Measurements from ENCODE around the gene RPH3AL. TPM values are rescaled to one million over a fixed set of nuclear protein-coding genes. Genes with fewer than 3 reads are reported as not detected.

The RPH3AL gene
- polyA plus RNA-seq, 1 donor from 2014 or later = 0.87 TPM

DNA sequence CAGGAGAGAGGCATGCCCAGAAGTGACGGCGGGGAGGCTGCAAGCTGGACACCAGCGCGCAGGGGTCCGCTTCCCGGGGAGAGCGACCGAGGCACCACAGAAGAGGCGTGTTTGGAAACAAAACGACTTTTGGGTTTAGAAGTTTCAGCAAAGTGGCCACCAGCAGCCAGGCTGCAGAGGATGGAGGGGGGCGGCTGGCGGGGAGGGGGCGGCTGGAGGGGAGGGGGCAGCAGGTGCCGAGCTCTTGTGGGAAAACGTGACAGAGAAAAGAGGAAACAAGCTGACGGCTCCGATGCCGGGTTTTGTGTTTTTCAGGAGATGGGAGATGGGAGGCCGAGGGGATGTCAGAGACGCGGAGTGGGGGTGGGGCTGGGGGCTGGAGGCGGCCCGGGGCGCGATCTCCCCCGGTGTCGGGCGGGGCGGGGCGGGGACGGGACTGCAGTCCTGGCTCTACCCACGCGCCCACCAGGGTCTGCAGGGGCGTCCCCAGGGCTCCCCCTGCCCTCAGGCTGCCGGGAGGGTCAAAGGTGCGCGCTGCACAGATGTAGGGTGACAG lies 32.1 kb upstream of the RPH3AL start:
- Histone ChIP-seq H2AFZ (ENCODE audit: low read depth, low read length) (no peak overlapping the region), H3K9me2 (ENCODE audit: insufficient read depth, low read length) (no peaks in the 10 kb centered on the region), H3K4me2 (ENCODE audit: low read length) (no peak overlapping the region), H3K4me3 (ENCODE audit: low read length) (peak overlapping the region; percentile 58), H3K36me3 (ENCODE audit: insufficient read depth, low read length) (no peaks in the 10 kb centered on the region), H3K27me3 (ENCODE audit: insufficient read depth, low read depth, low read length) (no peaks in the 10 kb centered on the region), H3K27ac (ENCODE audit: low read length) (peak overlapping the region; percentile 97), H4K20me1 (ENCODE audit: insufficient read depth) (no peaks in the 10 kb centered on the region), H3K79me2 (replicated peaks; ENCODE audit: insufficient read depth, low read length) (no peaks in the 10 kb centered on the region), H3K9me3 (ENCODE audit: low read length) (no peaks in the 10 kb centered on the region), H3K9ac (ENCODE audit: low read length) (peak overlapping the region; percentile 74), H3F3A (ENCODE audit: insufficient read depth, low read length, poor library complexity, severe bottlenecking) (peaks cover 9% of the 10 kb centered on the region)
- no peak for TF ChIP-seq RAD21 (conservative IDR thresholded peaks at IDR 0.05)
- TF ChIP-seq EP300 (conservative IDR thresholded peaks at IDR 0.05; ENCODE audit: poor library complexity, severe bottlenecking) = no peak
- TF ChIP-seq, protein P1, sequence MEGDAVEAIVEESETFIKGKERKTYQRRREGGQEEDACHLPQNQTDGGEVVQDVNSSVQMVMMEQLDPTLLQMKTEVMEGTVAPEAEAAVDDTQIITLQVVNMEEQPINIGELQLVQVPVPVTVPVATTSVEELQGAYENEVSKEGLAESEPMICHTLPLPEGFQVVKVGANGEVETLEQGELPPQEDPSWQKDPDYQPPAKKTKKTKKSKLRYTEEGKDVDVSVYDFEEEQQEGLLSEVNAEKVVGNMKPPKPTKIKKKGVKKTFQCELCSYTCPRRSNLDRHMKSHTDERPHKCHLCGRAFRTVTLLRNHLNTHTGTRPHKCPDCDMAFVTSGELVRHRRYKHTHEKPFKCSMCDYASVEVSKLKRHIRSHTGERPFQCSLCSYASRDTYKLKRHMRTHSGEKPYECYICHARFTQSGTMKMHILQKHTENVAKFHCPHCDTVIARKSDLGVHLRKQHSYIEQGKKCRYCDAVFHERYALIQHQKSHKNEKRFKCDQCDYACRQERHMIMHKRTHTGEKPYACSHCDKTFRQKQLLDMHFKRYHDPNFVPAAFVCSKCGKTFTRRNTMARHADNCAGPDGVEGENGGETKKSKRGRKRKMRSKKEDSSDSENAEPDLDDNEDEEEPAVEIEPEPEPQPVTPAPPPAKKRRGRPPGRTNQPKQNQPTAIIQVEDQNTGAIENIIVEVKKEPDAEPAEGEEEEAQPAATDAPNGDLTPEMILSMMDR (IDR thresholded peaks at IDR 0.05; ENCODE audit: poor library complexity, severe bottlenecking) = no peak
- TF ChIP-seq, protein P2, sequence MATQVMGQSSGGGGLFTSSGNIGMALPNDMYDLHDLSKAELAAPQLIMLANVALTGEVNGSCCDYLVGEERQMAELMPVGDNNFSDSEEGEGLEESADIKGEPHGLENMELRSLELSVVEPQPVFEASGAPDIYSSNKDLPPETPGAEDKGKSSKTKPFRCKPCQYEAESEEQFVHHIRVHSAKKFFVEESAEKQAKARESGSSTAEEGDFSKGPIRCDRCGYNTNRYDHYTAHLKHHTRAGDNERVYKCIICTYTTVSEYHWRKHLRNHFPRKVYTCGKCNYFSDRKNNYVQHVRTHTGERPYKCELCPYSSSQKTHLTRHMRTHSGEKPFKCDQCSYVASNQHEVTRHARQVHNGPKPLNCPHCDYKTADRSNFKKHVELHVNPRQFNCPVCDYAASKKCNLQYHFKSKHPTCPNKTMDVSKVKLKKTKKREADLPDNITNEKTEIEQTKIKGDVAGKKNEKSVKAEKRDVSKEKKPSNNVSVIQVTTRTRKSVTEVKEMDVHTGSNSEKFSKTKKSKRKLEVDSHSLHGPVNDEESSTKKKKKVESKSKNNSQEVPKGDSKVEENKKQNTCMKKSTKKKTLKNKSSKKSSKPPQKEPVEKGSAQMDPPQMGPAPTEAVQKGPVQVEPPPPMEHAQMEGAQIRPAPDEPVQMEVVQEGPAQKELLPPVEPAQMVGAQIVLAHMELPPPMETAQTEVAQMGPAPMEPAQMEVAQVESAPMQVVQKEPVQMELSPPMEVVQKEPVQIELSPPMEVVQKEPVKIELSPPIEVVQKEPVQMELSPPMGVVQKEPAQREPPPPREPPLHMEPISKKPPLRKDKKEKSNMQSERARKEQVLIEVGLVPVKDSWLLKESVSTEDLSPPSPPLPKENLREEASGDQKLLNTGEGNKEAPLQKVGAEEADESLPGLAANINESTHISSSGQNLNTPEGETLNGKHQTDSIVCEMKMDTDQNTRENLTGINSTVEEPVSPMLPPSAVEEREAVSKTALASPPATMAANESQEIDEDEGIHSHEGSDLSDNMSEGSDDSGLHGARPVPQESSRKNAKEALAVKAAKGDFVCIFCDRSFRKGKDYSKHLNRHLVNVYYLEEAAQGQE (IDR thresholded peaks at IDR 0.05; ENCODE audit: borderline replicate concordance) = no peak
- TF ChIP-seq EZH2 (IDR thresholded peaks at IDR 0.05; ENCODE audit: borderline replicate concordance, insufficient read depth, low read length, poor library complexity, severe bottlenecking) = no peak
- no peak for TF ChIP-seq POLR2AphosphoS5 (IDR thresholded peaks at IDR 0.05)

DNA sequence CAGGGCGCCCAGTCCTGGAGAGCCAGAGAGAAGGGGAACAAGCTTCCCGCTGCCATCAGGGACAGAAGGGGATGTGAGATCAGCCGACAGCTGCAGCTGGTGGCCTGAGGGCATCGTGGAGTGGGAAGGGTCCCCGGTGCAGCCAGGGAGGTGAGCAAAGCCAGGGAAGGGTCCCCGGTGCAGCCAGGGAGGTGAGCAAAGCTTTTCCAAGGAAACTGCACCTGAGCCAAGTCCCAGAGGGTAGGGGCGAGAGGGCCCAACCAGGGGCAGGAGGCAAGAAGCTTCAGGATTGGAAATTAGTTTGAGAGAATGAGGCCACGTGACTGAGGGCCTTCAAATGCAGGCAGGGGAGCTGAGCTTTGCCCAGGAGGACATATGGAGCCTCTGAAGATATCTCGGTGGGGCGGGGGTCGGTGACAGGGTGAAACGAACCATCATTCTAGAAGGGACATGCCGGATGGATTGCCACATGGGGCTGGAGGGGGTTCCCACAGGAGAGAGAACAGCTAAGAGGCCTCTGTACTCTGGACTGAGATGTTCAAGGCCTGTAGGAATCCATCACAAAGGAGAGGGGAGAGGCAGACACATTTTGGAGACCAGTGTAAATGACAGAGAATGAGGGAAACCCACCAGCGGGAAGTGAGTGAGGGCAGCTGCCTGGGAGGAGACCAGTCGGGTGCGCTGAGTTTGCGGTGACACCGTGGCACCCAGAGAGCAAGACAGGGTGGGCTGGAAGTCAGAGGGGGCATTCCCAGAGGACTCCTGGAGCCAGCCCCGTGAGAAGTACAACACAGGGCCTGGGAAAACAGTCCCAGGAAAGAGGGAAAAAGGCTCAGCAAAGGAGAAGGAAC lies 31.4 kb upstream of the RPH3AL start:
- Histone ChIP-seq H2AFZ (ENCODE audit: low read depth, low read length) (no peak overlapping the region), H3K27me3 (ENCODE audit: insufficient read depth, low read depth, low read length) (no peaks in the 10 kb centered on the region), H3K4me2 (ENCODE audit: low read length) (no peak overlapping the region), H3K9me2 (ENCODE audit: insufficient read depth, low read length) (no peaks in the 10 kb centered on the region), H3K9me3 (ENCODE audit: low read length) (no peaks in the 10 kb centered on the region), H3K4me3 (ENCODE audit: low read length) (no peak overlapping the region), H3K9ac (ENCODE audit: low read length) (peak overlapping the region; percentile 74), H3K36me3 (ENCODE audit: insufficient read depth, low read length) (no peaks in the 10 kb centered on the region), H3F3A (ENCODE audit: insufficient read depth, low read length, poor library complexity, severe bottlenecking) (peaks cover 9% of the 10 kb centered on the region), H3K27ac (ENCODE audit: low read length) (peak overlapping the region; percentile 97), H4K20me1 (ENCODE audit: insufficient read depth) (no peaks in the 10 kb centered on the region), H3K79me2 (replicated peaks; ENCODE audit: insufficient read depth, low read length) (no peaks in the 10 kb centered on the region)
- no peak for TF ChIP-seq TAF1 (IDR thresholded peaks at IDR 0.05; ENCODE audit: low read depth)
- no peak for TF ChIP-seq RAD21 (conservative IDR thresholded peaks at IDR 0.05)
- TF ChIP-seq, protein P2 (IDR thresholded peaks at IDR 0.05; ENCODE audit: borderline replicate concordance) = no peak
- no peak for TF ChIP-seq SMC3 (conservative IDR thresholded peaks at IDR 0.05; ENCODE audit: poor library complexity)
- no peak for TF ChIP-seq EP300 (conservative IDR thresholded peaks at IDR 0.05; ENCODE audit: poor library complexity, severe bottlenecking)
- TF ChIP-seq EZH2 (IDR thresholded peaks at IDR 0.05; ENCODE audit: borderline replicate concordance, insufficient read depth, low read length, poor library complexity, severe bottlenecking) = no peak
- TF ChIP-seq MXI1 (conservative IDR thresholded peaks at IDR 0.05; ENCODE audit: poor library complexity, severe bottlenecking) = no peak
- no peak for TF ChIP-seq POLR2AphosphoS5 (IDR thresholded peaks at IDR 0.05)
- TF ChIP-seq, protein P1 (IDR thresholded peaks at IDR 0.05; ENCODE audit: poor library complexity, severe bottlenecking) = no peak

All from neural cell (in vitro differentiated cells).